A673 (cell line): ENCODE data around the gene RLN1. TPM values are rescaled to one million over a fixed set of nuclear protein-coding genes. Genes with fewer than 3 reads are reported as not detected.
"Not testable (repeated sequence)": the region's sequence is repeated elsewhere in the genome, so short reads cannot be mapped to it uniquely, and the experiment has no call there.

ENCODE experiments used
- BruUV-seq: library from RNA; stranded (reverse); fragments of 400-500 nt; replicated peaks from 2 replicates; lab custom pipeline; 2021; lab: Mats Ljungman, UMichigan
- CTCF ChIA-PET: fragments of 300-600 bp; sonication (Branson Sonifier 250); formaldehyde crosslinking; loops from one replicate; lab custom pipeline; 2022; ENCODE audit warnings: antibody characterized with exemption; lab: Charles Lee
- POLR2A ChIA-PET: fragments of 300-600 bp; sonication (Branson Sonifier 250); formaldehyde crosslinking; loops from one replicate; lab custom pipeline; 2022; ENCODE audit warnings: antibody characterized with exemption; ENCODE audit not compliant: low non-redundant PET; lab: Charles Lee
- DNase-seq: peaks from one replicate; pipeline ENCODE4 v3.0.0-alpha.2; 2015; ENCODE audit warnings: low spot score
- H3K27ac ChIP-seq: fragments of 200-600 bp; sonication (generic); 2 replicates; pipeline ENCODE4 v1.5.1; 2016; ENCODE audit warnings: mixed run types, low read depth, mild to moderate bottlenecking, mixed read lengths, antibody characterized with exemption, low read length; ENCODE audit not compliant: poor library complexity, severe bottlenecking
- H3K27me3 ChIP-seq: fragments of 200-600 bp; sonication (generic); replicated peaks from 2 replicates; pipeline ENCODE4 v1.6.1; 2017; ENCODE audit warnings: mixed run types, low read depth, mild to moderate bottlenecking, mixed read lengths, antibody characterized with exemption, low read length; ENCODE audit not compliant: insufficient read depth, poor library complexity
- H3K36me3 ChIP-seq: fragments of 200-600 bp; sonication (generic); 2 replicates; pipeline ENCODE4 v1.6.1; 2016; ENCODE audit warnings: mixed run types, mild to moderate bottlenecking, mixed read lengths, antibody characterized with exemption, low read length; ENCODE audit not compliant: insufficient read depth, poor library complexity, severe bottlenecking
- H3K4me1 ChIP-seq: fragments of 200-600 bp; sonication (generic); 2 replicates; pipeline ENCODE4 v1.6.1; 2017; ENCODE audit warnings: mixed run types, mild to moderate bottlenecking, mixed read lengths, antibody characterized with exemption, low read length; ENCODE audit not compliant: insufficient read depth, poor library complexity, severe bottlenecking
- H3K4me3 ChIP-seq: fragments of 200-600 bp; sonication (generic); 2 replicates; pipeline ENCODE4 v1.5.1; 2016; ENCODE audit warnings: low read depth, mixed run types, mild to moderate bottlenecking, mixed read lengths, low read length; ENCODE audit not compliant: poor library complexity, severe bottlenecking
- H3K9me3 ChIP-seq: fragments of 200-600 bp; sonication (generic); 2 replicates; pipeline ENCODE4 v1.6.1; 2016; ENCODE audit warnings: mixed run types, low read depth, mild to moderate bottlenecking, mixed read lengths, antibody characterized with exemption, low read length; ENCODE audit not compliant: poor library complexity, severe bottlenecking
- CTCF ChIP-seq: fragments of 300-800, 200-600 bp; sonication (generic); conservative IDR thresholded peaks from 2 replicates; pipeline ENCODE4 v1.5.1; 2017; ENCODE audit warnings: low read depth, mild to moderate bottlenecking, antibody characterized with exemption, low read length, moderate library complexity, mixed read lengths
- EZH2 ChIP-seq: fragments of 200-600 bp; sonication (generic); IDR thresholded peaks from 2 replicates; pipeline ENCODE4 v1.6.1; 2017; ENCODE audit warnings: borderline replicate concordance, low read depth, mild to moderate bottlenecking, mixed read lengths, antibody characterized with exemption, low read length; ENCODE audit not compliant: poor library complexity, severe bottlenecking
- intact Hi-C: fragments of 100-400 bp; cut with micrococcal nuclease; formaldehyde crosslinking; loops from one replicate; pipeline ENCODE4 v1.10.0; 2022; ENCODE audit not compliant: unreplicated experiment
- total RNA-seq: library from RNA; stranded (reverse); gene quantifications from 2 replicates; pipeline ENCODE4 v1.2.3, GENCODE V29; 2021

Gene RLN1
- total RNA-seq, 1 experiment from 2014 or later: not detected

- H3K9me3 ChIP-seq: no peaks in the 10 kb centered on the region
- DNase-seq: no peak
- H3K36me3 ChIP-seq: no peaks in the 10 kb centered on the region
- intact Hi-C loops: no loop called here
- no peak overlapping the region for H3K4me3 ChIP-seq
- H3K27ac ChIP-seq: no peak overlapping the region
- no peaks in the 10 kb centered on the region for H3K4me1 ChIP-seq
- TF ChIP-seq EZH2 (no peak), CTCF (peak; percentile 27; the same call in 1 of the 2 replicates)
- H3K27me3 ChIP-seq: no peaks in the 10 kb centered on the region
- ChIA-PET POLR2A (no interaction called here), CTCF (no interaction called here)
- no TSS peak for BruUV-seq
Observed at GRCh38 chr9:5321058-5321457, 18.6 kb downstream of the RLN1 start.

GRCh38 chr9:5316406-5316805 is 23.3 kb downstream of the RLN1 start:
- BruUV-seq, POLR2A ChIA-PET: not testable (repeated sequence)

GRCh38 chr9:5315187-5315923 is 24.3 kb downstream of the RLN1 start:
- TF ChIP-seq CTCF (no peak), EZH2 (no peak)
- H3K36me3 ChIP-seq: no peaks in the 10 kb centered on the region
- H3K4me1 ChIP-seq: no peaks in the 10 kb centered on the region
- DNase-seq: no peak
- BruUV-seq: no TSS peak
- ChIA-PET POLR2A (no interaction called here), CTCF (no interaction called here)
- no peaks in the 10 kb centered on the region for H3K27me3 ChIP-seq
- H3K4me3 ChIP-seq: no peak overlapping the region
- H3K27ac ChIP-seq: no peak overlapping the region
- intact Hi-C loops: loop anchor here (10.0 kb wide), 1 partner anchor 269 kb away; no protein-coding TSS in a partner anchor
- H3K9me3 ChIP-seq: peaks cover 6% of the 10 kb centered on the region

More at GRCh38 chr9:5316406-5316805, 23.3 kb downstream of the RLN1 start:
- H3K27me3 ChIP-seq, H3K4me1 ChIP-seq, H3K36me3 ChIP-seq, DNase-seq, H3K27ac ChIP-seq, CTCF ChIA-PET, H3K9me3 ChIP-seq, H3K4me3 ChIP-seq: not testable (repeated sequence)
- intact Hi-C loops: loop anchor here (10.0 kb wide), 1 partner anchor 268 kb away; no protein-coding TSS in a partner anchor

- Histone ChIP-seq H3K4me1 (no peaks in the 10 kb centered on the region), H3K9me3 (peaks cover 6% of the 10 kb centered on the region), H3K27me3 (no peaks in the 10 kb centered on the region), H3K27ac (no peak overlapping the region), H3K36me3 (no peaks in the 10 kb centered on the region), H3K4me3 (no peak overlapping the region)
- TF ChIP-seq CTCF (no peak), EZH2 (no peak)
- intact Hi-C loops: loop anchor here (10.0 kb wide), 1 partner anchor 274 kb away; no protein-coding TSS in a partner anchor
- DNase-seq: no peak
- POLR2A ChIA-PET: no interaction called here
- no TSS peak for BruUV-seq
- CTCF ChIA-PET: no interaction called here
Observed at GRCh38 chr9:5310851-5311250, 28.8 kb downstream of the RLN1 start.
